HG02870 (cell line): Measurements from ENCODE around the gene KLC1.

Experiments
- ATAC-seq: cut with Tn5 transposase; IDR thresholded peaks from one replicate; pipeline ENCODE4 v1.9.1; 2021; ENCODE audit warnings: mild to moderate bottlenecking, moderate library complexity; ENCODE audit not compliant: unreplicated experiment

Gene KLC1

DNA sequence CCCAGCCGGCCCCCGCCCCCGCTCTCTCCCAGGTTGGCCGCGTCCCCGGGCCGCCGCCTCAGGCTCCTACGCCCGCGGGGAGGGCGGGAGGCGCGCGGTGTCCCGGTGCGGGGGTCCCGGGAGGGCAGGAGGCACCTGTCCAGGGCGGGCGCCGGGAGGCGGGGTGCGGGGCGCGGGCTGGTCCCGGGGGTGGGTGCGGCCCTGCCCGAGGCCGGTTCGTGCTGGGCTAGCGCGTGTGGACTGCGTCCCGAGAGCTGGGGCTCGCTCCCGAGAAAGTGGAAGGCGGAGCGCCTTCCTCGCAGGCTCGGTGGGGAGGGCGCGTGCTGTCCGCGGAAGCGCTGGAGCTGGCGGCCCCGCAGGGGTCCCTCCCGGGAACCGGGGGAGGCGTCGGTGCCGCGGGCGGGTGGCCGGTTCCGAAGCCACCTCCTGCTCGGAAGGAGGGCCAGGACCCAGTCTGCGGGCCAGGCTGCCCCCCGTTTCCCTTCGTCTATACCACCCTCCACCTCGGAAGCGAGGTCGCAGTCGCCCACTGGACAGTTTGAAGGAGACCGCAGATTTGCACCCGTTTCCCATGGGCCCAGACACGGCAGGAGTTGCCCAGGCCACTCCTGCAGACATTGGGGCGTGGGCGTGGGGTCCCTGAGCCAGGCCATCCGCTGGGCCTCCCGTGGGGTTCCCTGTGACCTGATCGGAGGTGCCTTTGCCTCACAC, 87.2 kb downstream of the KLC1 start:
- ATAC-seq = no peak

DNA sequence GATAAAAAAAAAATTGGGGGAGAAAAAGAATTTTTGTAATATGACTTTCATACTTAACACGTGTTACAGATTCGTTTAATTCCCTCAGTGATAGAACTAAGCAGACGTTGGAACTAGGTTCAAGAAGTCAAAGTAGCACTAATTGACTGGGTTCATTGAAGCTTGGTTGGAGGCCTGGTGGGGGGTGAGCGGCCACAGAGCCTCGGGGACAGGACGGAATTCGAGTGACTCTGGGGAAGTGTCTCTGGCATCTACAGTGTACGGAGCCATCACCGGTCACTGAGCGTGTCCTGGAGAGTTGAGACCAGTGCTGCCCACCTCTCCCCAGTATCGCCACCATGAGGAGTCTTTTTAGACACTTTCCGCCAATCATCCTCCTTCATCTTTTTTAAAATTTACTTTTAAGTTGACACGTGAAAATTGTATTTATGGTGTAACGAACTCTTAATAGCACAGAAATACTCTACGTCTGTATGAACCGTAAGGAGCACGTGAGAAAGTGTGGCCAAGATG, 87.9 kb downstream of the KLC1 start:
- ATAC-seq = no peak

DNA sequence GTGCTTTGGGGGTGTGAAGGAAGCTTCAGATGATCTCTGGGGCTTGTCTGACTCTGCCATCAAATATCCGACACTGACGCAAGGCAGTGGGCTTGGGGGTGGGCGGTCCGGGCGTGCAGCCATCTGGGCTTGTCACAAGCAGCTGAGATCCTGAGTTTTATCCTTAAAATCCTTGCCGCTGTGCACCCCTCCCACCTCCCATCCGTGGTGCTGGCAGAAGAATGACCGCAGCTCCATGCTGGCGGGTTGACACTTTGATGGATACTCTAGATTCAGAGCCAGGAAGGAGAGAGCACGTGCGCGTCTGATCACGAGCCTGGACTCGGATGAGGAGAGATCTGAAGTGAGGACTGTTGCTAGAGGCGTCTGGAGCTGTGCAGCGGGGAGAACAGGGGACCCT, 89.6 kb downstream of the KLC1 start:
- no peak for ATAC-seq

DNA sequence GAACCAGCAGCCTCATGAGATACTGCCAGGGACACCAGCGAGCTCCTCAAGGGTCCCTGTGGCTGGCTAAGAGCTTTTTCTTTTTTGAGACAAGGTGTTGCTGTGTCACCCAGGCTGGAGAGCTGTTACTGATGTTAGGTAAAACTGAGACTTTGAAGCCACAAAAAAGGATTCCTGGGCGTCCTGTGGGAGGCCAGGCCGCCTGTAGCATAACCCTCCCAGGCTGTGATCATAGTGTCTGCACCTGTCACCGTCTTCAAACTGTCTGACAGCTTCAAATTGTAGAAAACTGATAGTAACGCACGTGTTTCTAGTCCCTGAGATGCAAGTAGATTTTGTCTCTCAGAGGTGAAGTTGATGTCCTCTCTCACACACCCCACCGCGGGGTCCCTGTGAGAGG, 90.7 kb downstream of the KLC1 start:
- no peak for ATAC-seq

DNA sequence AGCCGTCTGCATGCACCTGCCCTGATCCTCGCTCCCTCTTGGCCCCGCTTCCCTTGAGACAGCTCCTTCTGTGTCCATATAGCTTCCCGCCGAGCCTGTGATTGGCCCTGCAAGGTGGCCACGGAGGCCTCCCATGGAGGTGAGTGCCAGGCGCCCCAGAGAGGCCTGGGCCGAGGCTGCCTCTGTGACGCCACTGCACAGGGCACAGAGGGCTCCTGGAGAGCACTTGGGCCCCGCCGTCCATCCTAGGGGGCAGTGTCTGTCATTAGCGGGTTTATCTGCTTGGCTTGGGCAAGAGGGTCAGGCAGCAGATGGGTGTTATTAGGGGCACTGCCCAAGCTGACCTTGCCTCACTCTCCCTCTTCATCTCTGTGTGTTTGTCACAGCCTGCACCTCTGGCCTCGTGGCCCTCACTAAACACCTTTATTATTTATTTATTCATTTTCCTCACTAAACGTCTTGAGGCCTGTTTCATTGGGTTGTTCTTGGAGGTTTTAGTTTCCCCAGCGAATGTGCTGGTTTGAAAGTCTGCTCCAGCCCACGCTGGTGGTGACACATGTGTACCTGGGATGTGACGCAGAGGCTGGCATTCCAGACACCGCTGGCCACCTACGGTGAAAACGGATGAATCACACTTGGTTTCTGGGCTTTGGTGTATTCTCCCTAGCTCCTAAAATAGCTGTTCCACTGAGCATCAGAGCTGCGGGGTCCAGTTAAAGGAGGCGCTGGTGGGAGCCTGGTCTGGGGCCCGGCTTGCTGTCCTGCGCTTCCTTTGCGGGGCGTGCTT, 92.5 kb downstream of the KLC1 start:
- no peak for ATAC-seq

DNA sequence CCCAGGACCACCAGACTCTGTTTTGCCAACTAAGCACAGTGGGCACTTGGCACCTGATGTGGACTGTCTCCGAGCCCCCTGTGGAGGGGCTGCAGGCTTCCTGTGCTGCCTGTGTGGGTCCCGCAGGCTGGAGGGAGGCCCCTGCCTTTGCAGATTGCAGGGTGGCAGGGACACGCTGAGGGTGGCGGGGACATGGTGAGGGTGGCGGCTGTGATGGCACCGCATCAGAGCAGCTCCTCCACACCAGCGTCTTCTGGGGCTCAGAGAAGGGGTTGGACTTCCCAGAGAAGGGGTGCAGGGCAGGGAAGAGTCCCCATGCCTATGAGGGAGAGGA, 94.7 kb downstream of the KLC1 start:
- no peak for ATAC-seq

DNA sequence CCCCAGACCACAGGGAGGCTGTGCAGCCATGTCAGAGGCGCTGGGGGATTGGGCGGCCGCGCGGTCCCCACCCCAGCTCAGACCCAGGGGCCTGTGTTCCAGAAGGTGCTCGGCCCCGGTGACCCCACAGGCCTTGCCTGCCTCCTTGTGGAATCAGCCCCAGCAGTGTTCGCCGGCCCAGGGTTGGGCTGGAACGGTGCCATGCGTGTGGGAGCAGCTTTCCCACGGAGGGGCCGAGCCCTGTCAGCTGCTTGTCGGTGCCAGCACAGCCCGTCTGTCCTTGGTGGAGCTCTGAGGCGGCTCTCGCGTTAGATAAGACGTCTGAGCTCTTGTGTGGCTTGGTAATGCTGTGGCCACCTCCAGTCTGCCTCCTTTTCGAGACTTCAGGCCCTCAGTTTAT, 95.1 kb downstream of the KLC1 start:
- no peak for ATAC-seq

DNA sequence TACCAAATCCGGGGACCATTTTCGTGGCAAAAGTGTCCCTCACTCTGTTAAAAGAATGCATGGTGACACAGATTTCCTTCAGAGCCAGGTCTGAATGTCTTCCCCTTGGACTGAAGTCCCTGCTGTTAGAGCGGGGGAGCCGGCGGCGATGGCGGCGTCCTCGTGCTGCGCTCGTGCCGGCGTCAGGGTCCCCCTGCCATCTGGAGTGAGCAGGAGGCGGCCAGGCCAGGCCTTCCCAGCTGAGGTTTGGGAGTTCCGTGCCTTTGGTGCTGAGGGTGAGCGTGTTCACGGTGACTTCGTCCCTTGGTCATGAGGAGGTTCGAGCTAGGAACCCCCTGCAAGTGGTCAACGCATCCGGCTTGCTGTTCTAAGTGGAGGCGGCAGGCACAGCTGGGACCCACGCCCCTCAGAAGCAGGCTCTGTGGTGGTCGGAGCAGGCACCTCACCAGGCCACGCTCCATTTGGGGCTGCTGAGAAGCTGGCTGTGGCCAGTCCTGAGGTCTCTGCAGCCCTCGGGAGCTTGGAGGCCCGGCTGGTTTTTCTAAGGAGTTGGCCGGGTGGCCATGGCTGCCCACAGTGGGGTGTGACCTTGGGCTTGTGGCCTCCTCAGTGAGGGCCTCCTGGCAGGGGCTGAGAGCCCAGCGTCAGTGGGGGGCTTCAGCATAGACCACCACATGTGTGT, 96.1 kb downstream of the KLC1 start:
- ATAC-seq = no peak

DNA sequence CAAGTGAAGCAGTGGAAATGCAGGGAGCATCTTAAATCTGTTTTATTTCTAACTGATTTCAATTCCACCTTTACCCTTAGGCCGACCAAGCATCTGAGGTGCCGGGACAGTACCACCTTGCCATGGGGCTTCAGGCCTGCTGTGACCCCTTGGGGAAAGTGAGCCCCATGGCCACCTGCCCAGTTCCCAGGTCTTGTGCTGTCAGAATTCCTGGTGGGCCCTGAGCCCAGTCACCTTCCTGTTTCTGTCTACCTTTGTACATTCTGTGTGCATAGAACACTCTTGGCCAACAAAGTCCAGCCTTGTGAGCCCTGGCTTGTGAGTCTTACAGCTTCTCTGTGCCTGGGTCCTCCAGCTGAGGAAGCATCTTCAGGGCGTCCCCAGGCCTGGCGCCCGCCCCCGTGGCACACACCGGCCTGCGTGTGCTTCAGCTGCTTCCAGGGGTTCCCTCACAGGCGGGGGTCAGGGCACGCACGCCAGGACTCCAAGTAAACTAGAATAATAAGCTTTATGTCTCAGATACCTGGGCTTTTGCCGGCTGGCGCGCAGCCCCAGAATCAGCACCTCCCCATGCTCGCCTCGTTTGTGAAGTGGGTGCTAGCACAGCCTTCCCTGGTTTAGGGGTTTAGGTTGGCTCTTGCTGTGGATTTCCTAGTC, 96.9 kb downstream of the KLC1 start:
- ATAC-seq = no peak

DNA sequence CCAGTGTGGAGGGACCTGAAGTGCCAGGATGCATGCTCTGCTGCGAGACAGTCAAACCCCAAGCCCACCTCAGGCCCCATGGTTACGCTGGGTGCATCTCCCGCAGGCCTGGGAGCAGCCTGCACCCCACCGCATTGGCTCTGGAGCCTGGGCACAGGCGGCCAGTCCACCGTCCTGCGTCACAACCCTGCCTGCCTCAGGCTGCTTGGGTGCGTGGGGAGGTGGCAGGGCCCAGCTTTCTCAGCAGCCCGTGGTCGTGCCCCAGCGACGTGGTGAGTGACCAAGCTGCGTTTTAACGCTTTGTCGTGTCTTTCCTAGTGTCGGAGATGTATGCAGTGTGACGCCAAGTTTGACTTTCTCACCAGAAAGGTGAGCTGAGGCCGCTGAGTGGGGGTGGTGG, 97.5 kb downstream of the KLC1 start:
- no peak for ATAC-seq

DNA sequence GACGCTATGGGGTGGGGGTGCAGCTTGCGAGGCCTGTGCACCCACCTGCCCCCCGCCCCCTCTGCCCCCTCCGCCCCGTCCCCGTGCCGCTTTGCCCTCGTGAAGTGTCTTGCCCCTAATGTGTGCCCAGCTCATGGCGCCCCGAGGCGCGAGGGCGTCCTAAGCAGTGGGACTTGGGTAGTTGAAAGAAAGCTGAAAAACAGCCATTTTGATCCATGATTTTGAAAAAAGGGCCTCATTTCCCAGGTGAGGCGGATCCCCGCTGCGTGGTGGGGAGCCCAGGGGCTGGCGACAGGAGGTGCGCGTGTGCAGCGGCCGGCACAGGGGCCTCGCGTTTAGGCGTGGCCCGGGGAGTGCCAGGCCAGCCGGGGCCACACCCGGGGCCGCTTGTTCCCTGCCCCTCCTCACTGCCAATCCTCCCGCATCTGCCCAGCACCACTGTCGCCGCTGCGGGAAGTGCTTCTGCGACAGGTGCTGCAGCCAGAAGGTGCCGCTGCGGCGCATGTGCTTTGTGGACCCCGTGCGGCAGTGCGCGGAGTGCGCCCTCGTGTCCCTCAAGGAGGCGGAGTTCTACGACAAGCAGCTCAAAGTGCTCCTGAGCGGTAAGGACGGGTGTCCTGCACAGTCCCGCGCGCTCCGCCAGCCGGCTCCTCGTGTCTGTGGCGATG, 98.4 kb downstream of the KLC1 start:
- no peak for ATAC-seq

DNA sequence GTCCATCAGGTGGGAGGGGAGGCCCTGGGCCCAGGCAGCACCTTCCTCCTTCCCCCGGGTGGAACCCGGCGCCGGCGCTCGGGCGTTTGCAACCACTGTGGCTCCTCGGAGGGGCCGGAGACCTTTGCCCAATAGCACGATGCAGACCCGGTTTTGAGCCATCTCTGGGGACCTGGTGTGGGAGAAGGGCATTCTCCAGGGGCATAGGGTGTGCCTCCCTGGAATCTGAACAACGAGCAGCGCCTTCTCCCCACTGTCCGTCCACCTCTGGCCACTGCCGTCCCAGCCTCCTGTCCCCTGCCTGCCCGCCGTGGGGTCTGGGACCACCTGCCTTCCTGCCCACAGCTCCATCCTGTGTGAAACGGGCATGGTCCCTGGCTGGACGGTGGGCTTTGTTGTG, 99.1 kb downstream of the KLC1 start:
- ATAC-seq = no peak

DNA sequence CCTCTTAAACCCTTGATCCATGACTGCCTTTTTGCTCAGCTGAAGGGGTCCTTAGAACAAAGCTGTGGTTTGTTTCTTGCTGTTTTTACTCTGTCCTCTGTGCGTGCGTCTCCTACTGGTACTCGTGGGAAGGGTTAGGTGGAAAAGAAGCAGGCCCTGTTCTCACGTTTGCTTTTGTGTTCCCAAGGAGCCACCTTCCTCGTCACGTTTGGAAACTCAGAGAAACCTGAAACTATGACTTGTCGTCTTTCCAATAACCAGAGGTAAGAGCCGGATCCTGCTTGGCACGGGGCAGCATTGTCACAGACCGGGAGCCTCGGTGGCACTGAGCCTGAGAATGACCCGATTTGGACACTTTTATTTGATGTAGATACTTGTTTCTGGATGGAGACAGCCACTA, 99.7 kb downstream of the KLC1 start:
- no peak for ATAC-seq

DNA sequence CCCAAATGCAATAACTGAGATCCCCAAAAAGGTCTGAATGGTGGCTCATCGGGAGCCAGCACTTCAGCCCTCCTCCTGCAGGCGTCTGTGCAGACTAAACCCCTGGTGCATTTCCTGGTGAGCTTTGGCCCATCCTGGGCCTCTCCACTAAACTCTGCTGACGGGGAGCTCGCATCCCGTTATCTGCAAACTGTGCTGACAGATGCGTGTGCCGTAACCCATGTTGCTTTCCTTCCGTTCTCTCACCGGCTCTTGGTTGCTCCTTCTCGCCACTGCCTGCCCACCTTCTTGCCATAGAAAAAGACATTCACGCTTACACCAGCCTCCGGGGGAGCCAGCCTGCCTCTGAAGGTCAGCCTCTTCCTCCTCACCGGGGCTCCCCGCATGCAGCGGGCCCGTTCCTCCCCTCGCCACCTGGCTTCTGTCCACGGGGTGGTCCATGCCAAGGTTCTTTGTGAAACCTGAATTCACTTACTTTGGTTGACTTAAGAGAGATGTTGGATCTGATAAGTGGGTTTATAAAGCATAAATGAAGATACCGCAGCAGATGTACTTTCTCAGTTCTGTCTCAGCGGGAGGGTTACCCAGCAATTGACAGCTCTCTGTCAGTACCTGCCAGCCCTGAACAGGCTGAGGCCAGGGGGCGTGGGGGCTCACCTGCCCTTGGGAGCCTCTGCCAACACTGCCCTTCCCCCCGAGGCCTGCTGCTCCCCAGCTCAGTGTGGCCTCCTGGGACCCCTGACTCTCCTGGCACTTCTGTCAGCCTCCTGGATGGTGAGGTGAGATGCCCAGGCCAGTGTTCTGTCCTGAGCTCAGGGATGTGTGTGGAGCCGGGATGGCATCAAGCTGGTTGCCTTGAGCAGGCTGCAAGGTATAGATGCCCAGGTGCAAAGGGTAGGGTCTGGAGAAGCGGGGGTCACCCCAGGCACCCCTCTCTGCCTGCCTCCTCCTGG, 100.8 kb downstream of the KLC1 start:
- no peak for ATAC-seq

DNA sequence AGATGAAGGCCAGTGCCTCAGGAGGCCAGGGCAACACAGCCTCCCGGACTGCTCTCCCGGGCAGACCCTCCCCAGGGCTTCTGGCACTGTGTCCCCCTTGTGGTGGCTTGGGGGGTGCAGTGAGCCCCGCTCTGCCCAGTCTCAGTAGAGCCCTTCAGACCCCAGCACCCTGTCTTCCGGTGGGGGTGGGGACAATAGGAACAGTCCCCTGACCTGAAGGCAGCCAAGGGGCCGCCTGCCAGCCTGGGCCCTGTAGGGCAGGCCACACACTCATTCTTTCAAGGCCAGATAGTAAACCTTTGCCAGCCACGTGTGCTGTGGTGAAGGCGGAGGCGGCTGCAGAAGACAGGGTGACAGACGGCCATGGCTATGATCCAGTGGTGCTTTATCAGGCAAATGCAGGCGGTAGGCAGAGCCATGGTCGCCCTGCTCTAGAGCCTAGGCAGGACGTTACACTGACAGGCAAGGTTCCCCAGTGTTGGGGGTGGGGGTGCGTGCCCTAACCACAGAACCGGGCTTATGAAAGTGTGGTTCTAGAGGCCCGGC, 101.6 kb downstream of the KLC1 start:
- no peak for ATAC-seq

DNA sequence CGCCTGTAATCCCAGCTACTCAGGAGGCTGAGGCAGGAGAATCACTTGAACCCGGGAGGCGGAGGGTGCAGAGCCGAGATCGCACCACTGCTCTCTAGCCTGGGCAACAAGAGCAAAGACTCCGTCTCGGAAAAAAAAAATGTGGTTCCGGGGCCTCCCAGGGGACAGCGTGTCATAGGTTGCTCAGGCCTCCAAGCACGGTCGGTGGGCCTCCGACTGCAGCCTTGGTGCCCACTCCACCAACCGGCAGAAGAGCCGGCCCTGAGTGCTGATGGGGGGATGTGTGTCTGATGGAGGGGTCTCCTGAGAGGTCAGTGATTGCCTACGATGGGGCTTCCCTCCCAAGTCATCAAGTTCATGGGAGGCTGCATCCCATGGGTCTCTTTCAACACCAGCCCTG, 102.5 kb downstream of the KLC1 start:
- ATAC-seq = no peak

DNA sequence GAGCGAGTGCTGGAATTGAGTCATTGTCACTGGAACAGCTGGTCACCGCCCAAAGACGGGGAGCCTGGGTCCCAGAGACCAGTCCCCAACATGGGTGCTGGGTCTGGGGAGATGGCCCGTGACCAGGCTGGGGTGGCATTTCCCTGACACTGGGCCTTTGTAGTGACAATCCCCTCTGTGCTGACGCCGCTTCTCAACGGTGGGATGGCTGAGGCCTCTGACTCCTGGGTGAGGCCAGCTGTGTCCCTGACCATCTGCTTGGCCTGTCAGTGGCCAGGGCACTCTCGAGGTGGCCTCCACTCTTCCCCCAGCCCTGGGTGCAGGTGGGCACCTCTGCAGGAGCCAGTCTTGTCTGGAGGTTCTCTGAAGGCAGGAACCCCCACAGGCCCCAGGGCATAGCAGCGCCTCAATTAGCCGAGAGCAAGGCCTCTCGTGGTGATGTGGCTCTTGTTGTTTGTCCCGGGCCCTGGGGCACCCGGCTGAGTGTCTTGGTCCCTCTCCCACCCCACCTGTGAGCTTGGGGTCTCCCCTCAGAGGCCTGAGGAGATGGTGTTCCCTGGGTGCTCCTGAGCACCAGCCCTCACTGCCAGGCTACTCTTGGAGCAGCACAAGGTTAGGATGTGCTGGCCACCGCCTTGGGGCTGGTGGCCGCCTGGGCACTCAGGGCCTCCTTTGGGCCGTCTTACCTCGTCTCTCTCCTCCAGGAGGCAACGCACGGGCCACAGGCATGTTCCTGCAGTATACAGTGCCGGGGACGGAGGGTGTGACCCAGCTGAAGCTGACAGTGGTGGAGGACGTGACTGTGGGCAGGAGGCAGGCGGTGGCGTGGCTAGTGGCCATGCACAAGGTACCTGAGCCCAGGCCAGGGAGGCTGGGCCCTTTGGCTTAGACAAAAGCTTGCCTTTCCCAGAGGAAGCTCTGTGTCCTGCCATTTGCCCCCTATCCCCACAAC, 103.2 kb downstream of the KLC1 start:
- ATAC-seq = no peak

DNA sequence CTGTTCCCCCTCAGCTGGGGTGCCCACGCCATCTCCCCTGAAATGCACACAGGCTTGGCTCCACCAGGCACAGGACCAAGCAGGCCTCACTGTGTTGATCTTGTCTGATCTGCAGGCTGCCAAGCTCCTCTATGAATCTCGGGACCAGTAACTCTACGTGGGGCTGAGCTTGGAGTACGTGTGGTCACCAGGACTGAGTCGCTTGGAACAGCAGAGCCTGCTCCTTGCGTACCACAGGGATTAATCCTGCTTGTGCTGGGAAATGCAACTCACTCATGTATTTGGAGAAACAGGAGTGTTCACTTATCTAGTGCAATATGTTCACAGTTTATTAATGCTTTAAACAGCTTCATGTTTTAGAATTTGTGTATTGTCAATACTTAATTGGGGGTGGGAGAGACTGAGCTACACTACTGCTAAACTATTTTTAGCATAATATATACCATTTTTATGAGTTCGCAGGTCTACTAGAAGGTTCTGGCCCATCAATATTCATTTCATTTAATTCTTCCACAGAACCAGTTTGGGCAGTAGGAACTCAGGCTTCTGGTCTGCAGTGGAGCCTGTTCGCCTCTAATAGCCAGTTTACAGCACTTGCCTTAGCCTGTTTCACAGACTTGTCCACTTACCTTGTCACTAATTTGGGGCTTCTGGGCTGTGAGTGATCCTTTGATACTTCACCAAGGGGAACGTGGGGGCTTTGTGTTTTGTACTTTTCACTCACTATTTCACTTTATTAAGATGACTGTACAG, 104.0 kb downstream of the KLC1 start:
- no peak for ATAC-seq
